Subcutaneous adipose tissue (tissue), 4 donors: ENCODE measurements around the gene AGMO. TPM values are rescaled to one million over a fixed set of nuclear protein-coding genes. Genes with fewer than 3 reads are reported as not detected.

Experiments
- total RNA-seq, 4 donors: library from RNA; depleted of rRNA; stranded (reverse); fragments of >200 nt; gene quantifications; one replicate each; pipeline ENCODE4 v1.1.0, GENCODE V29; 2016
- TF ChIP-seq, protein P1 (sequence below): fragments of 450-650 bp; IDR thresholded peaks from one replicate; pipeline ENCODE4 v1.5.1; 2016; ENCODE audit warnings: low read depth, mild to moderate bottlenecking, control low read depth, antibody characterized with exemption, moderate library complexity

Gene AGMO
- total RNA-seq, 4 donors from 2014 or later: 2.4 to 28.6 (median 10.2) TPM

- TF ChIP-seq, protein P1, sequence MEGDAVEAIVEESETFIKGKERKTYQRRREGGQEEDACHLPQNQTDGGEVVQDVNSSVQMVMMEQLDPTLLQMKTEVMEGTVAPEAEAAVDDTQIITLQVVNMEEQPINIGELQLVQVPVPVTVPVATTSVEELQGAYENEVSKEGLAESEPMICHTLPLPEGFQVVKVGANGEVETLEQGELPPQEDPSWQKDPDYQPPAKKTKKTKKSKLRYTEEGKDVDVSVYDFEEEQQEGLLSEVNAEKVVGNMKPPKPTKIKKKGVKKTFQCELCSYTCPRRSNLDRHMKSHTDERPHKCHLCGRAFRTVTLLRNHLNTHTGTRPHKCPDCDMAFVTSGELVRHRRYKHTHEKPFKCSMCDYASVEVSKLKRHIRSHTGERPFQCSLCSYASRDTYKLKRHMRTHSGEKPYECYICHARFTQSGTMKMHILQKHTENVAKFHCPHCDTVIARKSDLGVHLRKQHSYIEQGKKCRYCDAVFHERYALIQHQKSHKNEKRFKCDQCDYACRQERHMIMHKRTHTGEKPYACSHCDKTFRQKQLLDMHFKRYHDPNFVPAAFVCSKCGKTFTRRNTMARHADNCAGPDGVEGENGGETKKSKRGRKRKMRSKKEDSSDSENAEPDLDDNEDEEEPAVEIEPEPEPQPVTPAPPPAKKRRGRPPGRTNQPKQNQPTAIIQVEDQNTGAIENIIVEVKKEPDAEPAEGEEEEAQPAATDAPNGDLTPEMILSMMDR: no peak
Observed at GRCh38 chr7:15602236-15602635, 40.4 kb upstream of the AGMO start.

DNA sequence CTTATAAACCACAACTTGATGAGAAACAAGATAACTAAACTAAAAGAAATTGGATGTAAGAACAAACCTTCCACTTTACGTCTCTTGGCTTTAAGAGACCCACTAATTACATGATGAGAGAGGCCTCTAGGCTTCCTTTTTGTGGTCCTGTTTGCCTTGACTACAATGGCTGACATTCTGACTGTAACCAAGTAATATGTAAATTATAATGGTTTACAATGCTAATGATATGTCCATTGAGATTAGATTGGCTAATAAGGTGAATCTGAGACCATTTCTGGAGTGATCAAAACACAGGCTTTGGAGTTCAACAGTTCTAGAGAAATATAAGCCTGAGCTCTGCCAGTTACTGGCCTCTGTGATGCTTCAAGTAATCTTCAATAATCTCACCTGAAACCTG lies 39.4 kb upstream of the AGMO start:
- TF ChIP-seq, protein P1: no peak

- TF ChIP-seq, protein P1: no peak
Observed at GRCh38 chr7:15600298-15600697, 38.5 kb upstream of the AGMO start.

- TF ChIP-seq, protein P1: no peak
Observed at GRCh38 chr7:15594461-15594860, 32.6 kb upstream of the AGMO start.

GRCh38 chr7:15593382-15593781 lies 31.6 kb upstream of the AGMO start:
- TF ChIP-seq, protein P1: no peak

GRCh38 chr7:15586266-15586665 lies 24.5 kb upstream of the AGMO start:
- TF ChIP-seq, protein P1: no peak

DNA sequence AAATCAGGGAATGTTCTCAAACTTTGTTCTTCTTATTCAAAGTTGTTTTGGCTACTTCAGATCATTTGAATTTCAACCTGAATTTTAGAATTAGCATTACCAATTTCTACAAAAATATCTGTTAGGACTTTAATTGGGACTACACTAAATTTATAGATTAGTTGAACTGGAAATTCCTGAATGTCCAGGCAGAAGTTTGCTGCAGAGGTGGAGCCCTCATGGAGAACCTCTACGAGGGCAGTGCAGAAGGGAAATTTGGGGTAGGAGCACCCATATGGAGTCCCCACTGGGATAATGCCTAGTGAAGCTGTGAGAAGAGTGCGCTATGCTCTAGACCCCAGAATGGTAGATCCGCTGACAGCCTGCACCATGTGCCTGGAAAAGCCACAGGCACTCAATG lies 22.8 kb upstream of the AGMO start:
- TF ChIP-seq, protein P1: no peak
